Head of caudate nucleus (tissue), 42 donors: ENCODE data around the gene ACP7.
"Not testable (repeated sequence)": the region's sequence is repeated elsewhere in the genome, so short reads cannot be mapped to it uniquely, and the experiment has no call there.

Source experiments
- DNase-seq, 42 donors: peaks; one replicate each; pipeline versions ENCODE4 v3.0.0 to v3.0.0-alpha.2; 2020 to 2021; ENCODE audit warnings: mixed read lengths in 7 of 42
- intact Hi-C: fragments of 100-400 bp; cut with DNase I; formaldehyde crosslinking; loops from one replicate; pipeline ENCODE4 v1.15.0; 2022

ACP7 gene, protein sequence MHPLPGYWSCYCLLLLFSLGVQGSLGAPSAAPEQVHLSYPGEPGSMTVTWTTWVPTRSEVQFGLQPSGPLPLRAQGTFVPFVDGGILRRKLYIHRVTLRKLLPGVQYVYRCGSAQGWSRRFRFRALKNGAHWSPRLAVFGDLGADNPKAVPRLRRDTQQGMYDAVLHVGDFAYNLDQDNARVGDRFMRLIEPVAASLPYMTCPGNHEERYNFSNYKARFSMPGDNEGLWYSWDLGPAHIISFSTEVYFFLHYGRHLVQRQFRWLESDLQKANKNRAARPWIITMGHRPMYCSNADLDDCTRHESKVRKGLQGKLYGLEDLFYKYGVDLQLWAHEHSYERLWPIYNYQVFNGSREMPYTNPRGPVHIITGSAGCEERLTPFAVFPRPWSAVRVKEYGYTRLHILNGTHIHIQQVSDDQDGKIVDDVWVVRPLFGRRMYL

DNA sequence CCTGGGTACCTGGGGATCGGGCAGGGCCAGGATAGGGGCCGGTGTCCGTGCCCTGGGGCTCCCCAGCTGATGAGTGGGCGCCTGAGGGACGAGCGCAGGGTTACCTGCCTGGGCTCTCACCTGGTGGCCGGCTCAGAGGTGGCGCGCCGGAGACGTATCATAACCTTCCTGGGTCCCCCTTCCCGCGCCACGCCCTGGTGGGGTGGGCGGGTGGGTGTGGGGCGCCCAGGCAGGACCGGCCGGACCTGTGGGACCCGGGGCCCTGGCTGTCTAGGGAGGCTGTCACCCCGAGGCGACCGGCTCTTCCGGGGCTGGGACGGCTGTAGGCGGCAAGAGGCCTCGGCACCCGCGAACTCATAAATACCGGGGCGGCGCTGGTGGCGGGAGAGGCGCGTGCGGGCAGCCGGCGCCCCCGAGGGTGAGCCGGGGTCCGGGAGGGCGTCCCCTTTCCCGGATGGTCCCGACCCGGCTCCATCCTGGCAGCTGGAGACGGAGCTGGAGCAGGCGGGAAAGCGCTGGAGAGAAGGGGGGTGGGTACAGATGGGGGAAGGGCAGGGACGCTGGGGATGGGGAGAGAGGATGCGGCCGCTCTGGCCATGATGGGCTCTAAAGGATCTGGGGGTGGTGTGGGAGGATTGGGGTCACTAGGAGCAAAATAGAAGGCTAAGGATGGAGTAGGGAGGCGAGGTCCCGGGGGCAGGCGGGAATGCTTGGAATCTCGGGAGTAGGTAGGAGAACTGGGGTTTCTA lies at the start of gene ACP7:
ACP7 (plus strand) TSS at position 386 of the 749 bp plus-strand sequence. CDS start 902 bp downstream, outside the sequence.
- peak in 21 of 42 donors; percentile 9 to 79 (median 34) for DNase-seq

DNA sequence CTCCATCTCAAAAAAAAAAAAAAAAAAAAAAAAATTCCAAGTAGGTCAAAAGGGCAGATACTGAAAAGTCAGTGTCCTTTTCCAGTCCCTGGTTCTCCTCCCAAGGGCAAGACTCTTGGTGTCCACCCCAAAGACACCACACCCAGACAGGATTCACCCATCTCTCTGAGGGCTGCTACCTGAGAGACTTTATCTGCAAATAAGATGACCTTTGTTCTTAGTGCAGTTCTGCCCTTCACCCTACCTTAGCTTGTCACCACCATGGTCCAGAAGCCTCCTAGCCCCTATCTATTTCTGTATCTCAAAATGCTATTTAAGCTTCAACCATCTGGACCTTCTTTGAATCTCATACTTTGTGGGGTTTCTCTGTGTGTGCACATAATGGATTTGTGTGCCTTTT lies 47.6 kb upstream of the ACP7 start:
- intact Hi-C loops: no loop called here
- no peak for DNase-seq

More for the DNA sequence above, at the start of gene ACP7:
- intact Hi-C loops: no loop called here

DNA sequence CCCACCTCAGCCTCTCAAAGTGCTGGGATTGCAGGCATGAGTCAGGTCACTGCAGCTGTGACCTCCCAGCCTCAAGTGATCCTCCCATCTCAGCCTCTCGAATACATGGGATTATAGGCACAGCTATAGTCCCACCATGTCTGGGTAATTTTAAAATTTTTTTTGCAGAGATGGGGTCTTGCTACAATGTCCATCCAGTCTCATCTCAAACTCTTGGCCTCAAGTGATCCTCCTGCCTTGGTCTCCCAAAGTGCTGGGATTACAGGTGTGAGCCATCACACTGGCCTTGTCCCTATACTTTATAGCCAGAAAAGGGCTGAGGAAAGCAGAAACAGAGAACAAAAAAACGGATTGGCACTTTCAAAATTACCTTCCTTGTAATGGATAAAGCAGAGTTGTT lies 47.0 kb upstream of the ACP7 start:
- no peak for DNase-seq
- intact Hi-C loops: no loop called here

DNA sequence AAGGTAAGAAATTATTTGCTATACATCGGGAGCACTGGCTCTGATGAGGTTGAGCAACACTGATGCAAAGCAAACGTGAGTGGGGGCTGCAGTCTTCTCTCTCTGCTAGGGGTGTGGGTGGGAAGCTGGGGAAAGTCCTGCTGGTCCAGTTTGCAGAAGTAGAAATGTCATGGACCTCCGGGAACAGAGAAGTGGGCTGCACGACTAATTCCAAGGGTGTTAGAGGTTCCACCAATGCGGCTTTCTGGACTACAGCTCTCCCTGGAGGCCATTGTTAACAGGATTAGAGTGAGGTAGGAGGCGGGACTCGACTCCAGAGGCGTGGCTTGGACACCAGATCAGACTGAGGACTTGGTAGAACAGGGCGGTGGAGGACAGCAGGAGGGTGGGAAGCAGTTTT lies 46.1 kb upstream of the ACP7 start:
- peak in 29 of 42 donors; percentile 8 to 66 (median 31) for DNase-seq
- intact Hi-C loops: no loop called here

DNA sequence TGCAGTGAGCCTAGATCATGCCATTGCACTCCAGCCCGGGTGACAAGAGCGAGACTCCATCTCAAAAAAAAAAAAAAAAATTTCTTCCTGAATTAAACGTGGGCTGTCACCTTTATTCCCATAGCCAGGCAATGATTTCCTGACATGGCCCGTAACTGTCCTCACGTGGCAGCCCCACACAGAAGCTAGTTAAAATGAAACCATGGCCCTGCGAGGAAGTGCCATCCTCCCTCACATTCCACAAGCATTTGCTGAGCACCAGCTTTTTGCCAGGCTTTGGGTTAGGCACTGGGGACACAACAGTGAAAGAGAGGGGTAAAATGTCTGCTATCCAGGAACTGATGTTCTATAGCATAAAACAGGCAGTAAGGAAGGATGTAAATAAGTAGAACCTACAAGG lies 38.7 kb upstream of the ACP7 start:
- no peak for DNase-seq

DNA sequence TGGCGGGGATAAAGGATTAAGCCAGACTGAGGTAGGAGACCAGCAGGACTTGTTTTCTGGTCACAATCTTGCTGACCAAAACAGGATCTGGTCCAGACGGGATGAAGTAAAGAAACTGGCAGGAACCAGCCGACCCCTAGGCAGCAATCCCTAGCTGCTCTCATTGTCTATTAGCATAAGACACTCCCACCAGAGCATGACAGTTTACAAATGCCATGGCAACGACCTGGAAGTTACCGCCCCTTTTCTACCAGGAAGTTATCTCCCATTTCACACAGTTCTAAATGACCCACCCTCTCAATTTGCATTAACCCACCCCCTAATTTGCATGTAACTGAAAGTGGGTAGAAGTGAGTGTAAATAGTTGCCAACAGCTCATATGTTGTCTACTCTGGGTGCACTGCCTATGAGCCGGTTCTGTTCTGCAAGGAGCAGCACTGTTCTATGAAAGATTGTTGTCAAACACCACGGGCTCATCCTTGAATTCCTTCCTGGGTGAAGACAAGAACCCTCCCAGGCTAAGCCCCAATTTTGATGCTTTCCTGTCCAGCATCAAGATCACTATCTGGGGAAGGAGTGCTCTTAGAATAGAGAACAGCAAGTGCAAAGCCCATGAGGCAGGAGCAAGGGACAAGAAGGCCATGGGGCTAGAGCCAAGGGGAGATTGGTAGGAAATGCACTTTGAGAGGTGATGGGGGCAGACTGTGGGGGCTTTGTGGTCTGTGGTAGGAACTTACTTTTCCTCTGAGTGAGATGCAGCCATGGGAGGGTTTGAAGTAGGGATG lies 37.9 kb upstream of the ACP7 start:
- intact Hi-C loops: no loop called here
- no peak for DNase-seq

More for the DNA sequence above, 38.7 kb upstream of the ACP7 start:
- intact Hi-C loops: no loop called here

DNA sequence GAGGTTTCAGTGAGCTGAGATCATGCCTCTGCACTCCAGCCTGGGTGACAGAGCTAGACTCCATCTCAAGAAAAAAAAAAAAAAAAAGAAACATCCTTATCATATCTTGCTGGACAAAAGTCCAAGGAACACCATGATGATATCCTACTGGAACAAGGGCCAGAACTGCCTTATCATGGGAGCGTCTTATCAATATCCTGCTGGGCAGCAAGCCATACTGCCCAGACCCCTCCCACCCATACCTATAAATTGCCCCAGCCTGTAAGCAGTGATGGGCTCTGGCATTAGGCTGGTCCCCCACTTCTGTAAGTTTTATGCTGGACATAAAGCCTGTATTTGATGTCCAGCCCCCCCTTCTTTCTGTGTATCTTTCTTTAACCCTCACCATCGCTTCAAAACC lies 37.1 kb upstream of the ACP7 start:
- DNase-seq: no peak
- intact Hi-C loops: no loop called here

DNA sequence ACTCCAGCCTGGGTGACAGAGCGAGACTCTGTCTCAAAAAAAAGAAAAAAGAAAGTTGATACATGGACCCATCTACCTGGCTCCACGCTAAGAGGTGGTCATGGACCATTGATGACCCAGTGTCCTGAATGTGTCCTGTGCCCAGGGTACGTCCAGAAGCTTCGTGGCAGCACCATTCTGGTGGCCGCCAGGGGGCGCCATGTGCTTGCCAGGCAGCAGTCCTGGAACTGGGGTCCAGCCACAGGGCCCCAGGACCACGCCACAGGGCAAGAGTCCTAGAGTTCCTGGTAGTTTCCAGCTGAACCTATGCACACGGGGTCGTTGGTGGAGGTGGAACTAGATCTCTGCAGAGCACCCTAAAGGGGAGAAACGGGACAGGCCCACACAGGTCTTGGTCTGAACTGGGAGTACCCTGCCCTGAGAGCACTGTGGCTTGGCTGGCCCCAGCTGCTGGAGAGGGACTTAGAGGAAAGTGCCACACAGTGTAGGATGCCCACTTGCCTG lies 31.9 kb upstream of the ACP7 start:
- peak; percentile 45 to 95 (median 86) for DNase-seq
- intact Hi-C loops: loop anchor here (5.0 kb wide), 1 partner anchor 275 kb away; no protein-coding TSS in a partner anchor

DNA sequence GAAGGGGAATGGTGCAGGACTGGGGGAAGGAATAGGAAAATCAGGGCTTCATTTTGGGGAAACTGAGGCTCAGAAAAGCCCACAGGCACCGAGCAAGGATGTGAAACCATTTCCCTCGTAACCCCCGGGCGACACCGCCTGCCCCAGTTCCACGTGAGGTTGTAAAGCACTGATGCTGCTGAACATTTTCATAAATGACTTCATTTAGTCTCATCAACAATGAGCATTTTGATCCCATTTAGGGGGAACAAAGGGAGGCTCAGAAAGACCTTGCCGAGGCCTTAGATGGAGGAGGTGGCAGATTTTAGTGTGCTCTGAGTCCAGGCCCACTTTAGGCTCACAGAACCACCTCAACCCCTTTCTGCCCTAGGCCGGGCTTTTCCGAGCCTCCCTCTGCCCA lies 31.3 kb upstream of the ACP7 start:
- intact Hi-C loops: loop anchor here (5.0 kb wide), 1 partner anchor 274 kb away; no protein-coding TSS in a partner anchor

DNA sequence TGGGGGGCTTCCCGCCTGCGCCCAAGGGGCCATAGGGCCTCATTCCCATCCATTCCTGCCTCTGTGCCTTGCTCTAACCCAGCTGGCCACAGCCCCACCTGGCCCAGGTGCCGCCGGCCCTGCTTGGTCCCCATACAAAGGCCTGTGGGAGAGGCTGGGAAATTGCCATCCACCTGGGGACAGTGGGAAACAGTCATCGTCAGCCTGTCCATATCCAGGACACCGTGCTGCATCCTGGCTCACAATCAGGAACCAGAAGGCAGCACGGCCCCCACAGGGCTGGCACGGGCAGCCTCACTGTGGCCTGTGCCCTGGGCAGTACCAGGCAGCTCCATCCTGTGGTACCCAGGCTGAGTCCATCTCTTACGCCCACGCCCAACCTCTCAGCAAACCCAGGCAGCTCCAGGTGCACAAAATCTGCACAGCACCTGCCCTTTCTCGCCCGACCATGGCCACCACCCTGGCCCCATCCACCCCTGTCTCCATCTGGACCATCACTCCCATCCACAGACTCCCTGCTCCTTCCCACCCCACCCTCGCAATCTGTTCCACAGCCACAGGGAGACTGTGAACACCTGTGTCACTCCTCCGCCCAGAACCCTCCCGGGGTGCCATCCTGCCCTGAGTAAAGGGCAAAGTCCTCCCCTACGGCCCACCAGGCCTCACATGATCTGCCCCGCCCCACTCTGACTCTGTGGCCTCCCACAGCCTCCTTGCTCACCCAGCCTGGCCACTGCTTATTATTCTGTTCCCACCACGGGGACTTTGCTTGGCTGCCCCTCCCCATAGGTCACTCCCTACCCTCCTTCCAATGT lies 30.7 kb upstream of the ACP7 start:
- peak in 31 of 42 donors; percentile 17 to 86 (median 42) for DNase-seq
- intact Hi-C loops: loop anchor here (5.0 kb wide), 1 partner anchor 274 kb away; no protein-coding TSS in a partner anchor

More for the DNA sequence above, 31.3 kb upstream of the ACP7 start:
- peak in 34 of 42 donors; percentile 12 to 81 (median 50) for DNase-seq

DNA sequence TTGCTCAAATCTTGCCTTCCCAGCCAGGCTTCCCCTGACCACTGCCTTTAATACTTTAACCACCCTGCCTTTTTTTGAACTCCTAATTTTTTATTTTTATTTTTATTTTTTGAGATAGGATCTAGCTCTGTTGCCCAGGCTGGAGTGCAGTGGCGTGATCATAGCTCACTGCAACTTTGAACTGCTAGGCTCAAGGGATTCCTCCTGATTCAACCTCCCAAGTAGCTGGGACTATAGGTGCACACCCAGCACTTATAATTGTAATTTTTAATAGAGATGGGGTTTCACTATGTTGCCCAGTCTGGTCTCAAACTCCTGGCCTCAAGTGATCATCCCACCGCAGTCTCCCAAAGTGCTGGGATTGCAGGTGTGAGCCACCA lies 30.1 kb upstream of the ACP7 start:
- intact Hi-C loops: loop anchor here (5.0 kb wide), 1 partner anchor 273 kb away; no protein-coding TSS in a partner anchor

DNA sequence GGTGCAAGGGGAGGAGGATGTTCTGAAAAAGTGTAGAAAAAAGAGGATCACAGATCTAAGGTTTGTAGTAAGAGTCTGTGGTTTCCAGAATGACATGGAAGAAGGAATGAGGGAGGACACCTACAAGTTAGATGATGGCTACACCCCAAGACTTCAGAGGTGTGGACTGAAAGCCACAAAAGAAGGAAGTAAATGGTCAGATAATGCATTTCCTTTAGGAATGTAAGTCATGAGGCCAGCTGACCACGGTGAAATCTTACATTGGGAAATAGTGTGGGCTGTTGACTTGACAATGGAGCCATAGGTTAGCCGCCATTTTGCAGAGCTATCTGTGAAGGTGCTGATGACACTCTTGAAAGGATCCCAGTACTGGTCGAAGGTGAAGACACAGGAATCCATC lies 26.6 kb upstream of the ACP7 start:
- intact Hi-C loops: no loop called here
- DNase-seq: no peak

More for the DNA sequence above, 30.1 kb upstream of the ACP7 start:
- DNase-seq: no peak

DNA sequence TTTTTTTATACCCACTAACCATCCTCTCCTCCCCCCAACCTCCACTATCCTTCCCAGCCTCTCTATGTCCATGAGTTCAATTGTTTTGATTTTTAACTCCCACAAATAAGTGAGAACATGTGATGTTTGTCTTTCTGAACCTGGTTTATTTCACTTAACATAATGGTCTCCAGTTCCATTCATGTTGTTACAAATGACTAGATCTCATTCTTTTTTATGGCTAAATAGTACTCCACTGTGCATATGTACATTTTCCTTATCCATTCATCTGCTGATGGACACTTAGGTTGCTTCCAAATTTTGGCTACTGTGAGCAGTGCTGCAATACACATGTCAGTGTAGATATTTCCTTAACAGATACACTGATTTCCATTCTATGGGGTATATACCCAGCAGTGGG lies 24.9 kb upstream of the ACP7 start:
- intact Hi-C loops: no loop called here
- no peak for DNase-seq

DNA sequence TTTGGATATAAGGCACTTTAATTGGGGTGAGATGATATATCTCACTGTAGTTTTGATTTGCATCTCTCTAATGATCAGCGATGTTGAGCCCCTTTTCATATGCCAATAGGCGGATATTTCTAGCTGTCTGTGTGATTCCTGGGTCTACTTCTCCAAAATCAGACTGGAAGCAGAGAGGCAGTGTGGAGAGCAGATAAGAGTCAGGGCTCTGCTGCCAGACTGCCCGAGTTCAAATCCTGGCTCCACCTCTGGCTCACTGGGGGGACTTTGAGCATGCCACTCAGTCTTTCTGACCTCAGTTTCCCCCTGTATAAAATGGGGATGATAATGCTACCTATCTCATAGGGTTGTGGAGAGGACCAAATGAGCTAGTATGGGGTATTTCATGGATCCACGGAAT lies 24.0 kb upstream of the ACP7 start:
- intact Hi-C loops: no loop called here
- no peak for DNase-seq

DNA sequence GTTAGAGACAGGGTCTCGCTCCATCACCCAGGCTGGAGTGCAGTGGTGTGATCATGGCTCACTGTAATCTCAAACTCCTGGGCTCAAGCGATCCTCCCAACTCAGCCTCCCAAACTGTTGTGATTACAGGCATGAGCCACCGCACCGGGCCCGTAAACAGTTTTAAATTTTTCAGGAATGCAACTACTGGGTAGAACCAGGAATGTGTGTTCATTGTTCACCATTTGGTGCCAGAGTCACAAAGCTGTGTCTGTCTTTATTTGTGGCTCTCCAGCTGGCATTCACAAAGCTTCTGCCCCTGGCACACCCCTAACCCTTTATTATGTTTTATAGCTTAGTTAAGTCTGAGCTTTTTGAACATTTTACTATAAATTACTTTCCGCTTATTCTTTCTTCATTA lies 19.8 kb upstream of the ACP7 start:
- intact Hi-C loops: no loop called here
- DNase-seq: no peak

DNA sequence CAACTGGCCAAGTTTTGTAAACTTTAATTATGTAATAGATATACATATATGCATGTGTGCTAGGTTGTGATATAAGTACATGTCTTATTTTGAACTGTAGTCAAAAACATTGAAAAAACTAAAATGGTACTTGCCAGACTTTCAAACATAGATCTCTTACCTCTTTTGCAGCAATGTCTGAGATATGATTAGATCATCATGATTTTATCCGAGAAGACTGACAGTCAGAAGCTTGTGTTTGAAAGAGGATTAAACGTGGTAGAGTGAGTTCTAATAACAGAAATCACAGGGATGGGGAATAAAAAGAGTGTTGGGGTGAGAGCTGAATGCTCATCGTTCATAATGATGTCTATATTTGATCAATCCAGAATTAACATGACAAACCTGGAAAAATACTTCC lies 18.2 kb upstream of the ACP7 start:
- intact Hi-C loops: no loop called here
- DNase-seq: peak in 1 of 42 donors; percentile 11

DNA sequence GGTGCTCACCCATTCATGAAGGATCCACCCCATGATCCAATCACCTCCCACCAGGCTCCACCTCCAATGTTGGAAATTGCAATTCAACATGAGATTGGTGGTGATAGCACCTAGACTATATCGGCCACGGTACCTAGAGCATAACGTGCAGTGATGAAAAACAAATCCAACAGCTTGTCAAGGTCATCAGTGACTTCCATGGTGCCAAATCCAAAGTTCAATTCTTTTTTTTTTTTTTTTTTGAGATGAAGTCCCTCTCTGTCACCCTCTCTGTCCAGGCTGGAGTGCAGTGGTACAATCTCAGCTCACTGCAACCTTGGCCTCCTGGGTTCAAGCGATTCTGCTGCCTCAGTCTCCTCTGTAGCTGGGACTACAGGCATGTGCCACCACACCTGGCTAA lies 17.1 kb upstream of the ACP7 start:
- no peak for DNase-seq
- intact Hi-C loops: no loop called here

DNA sequence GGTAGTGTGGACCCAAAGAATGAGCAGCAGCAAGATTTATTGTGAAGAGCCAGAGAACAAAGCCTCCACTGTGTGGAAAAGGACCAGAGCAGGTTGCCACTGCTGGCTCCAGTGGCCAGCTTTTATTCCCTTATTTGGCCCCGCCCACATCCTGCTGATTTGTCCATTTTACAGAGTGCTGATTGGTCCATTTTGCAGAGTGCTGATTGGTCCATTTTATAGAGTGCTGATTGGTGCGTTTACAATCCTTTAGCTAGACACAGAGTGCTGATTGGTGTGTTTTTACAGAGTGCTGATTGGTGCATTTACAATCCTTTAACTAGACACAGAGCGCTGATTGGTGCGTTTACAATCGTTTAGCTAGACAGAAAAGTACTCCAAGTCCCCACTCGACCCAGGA lies 15.9 kb upstream of the ACP7 start:
- intact Hi-C loops: not testable (repeated sequence)

More for the DNA sequence above, 15.9 kb upstream of the ACP7 start:
- not testable (repeated sequence) for DNase-seq
